IMR-90 (cell line): ENCODE results near the gene ST14. TPM values are rescaled to one million over a fixed set of nuclear protein-coding genes. Genes with fewer than 3 reads are reported as not detected.

Source experiments
- ATAC-seq: fragments of 200-7000 bp; cut with Tn5 transposase; 2 replicates; pipeline ENCODE4 v1.9.1; 2020; ENCODE audit warnings: low read depth, mild to moderate bottlenecking, moderate library complexity
- BruUV-seq: library from RNA; stranded (reverse); fragments of 400-500 nt; replicated peaks from 2 replicates; lab custom pipeline; 2021; lab: Mats Ljungman, UMichigan
- CTCF ChIA-PET: fragments of 300-600 bp; formaldehyde crosslinking; extraction: SDS; loops from one replicate; lab custom pipeline; 2021; ENCODE audit warnings: antibody characterized with exemption; lab: Yijun Ruan, JAX
- POLR2A ChIA-PET: fragments of 300-600 bp; sonication (Branson Sonifier 250); formaldehyde crosslinking; loops from one replicate; lab custom pipeline; 2022; ENCODE audit warnings: antibody characterized with exemption; ENCODE audit not compliant: unreplicated experiment; lab: Charles Lee
- DNase-seq: peaks from one replicate; pipeline ENCODE4 v3.0.0; 2013
- H2AFZ ChIP-seq: replicated peaks from 2 replicates; pipeline ENCODE3; 2013; ENCODE audit warnings: low read length, mild to moderate bottlenecking; ENCODE audit not compliant: poor library complexity
- H2AK5ac ChIP-seq: 2 replicates; pipeline ENCODE4 v1.6.1; 2013; ENCODE audit warnings: low read depth, low read length, inconsistent platforms
- H2AK9ac ChIP-seq: replicated peaks from 2 replicates; pipeline ENCODE3; 2013; ENCODE audit warnings: mild to moderate bottlenecking, low read depth, low read length, moderate library complexity; ENCODE audit not compliant: poor library complexity
- H2BK120ac ChIP-seq: 2 replicates; pipeline ENCODE4 v1.6.1; 2013; ENCODE audit warnings: low read depth, low read length, inconsistent platforms
- H2BK15ac ChIP-seq: 3 replicates; pipeline ENCODE4 v1.6.1; 2013; ENCODE audit warnings: low read depth, low read length, inconsistent platforms
- H2BK20ac ChIP-seq: 2 replicates; pipeline ENCODE4 v1.6.1; 2013; ENCODE audit warnings: low read depth, mild to moderate bottlenecking, inconsistent platforms, low read length, moderate library complexity
- H2BK5ac ChIP-seq: 2 replicates; pipeline ENCODE4 v1.6.1; 2013; ENCODE audit warnings: mild to moderate bottlenecking, low read depth, low read length, inconsistent platforms; ENCODE audit not compliant: poor library complexity, severe bottlenecking
- H3K14ac ChIP-seq: replicated peaks from 2 replicates; pipeline ENCODE4 v1.6.1; 2013; ENCODE audit warnings: low read depth, low read length, inconsistent platforms
- H3K18ac ChIP-seq: 2 replicates; pipeline ENCODE4 v1.6.1; 2013; ENCODE audit warnings: low read depth, low read length, control low read depth
- H3K23ac ChIP-seq: 2 replicates; pipeline ENCODE4 v1.6.1; 2013; ENCODE audit warnings: low read depth, low read length, inconsistent platforms
- H3K27ac ChIP-seq: 2 replicates; pipeline ENCODE4 v1.5.1; 2013; ENCODE audit warnings: mild to moderate bottlenecking, control low read depth, low read length; ENCODE audit not compliant: insufficient read depth
- H3K27me3 ChIP-seq: 2 replicates; pipeline ENCODE4 v1.6.1; 2013; ENCODE audit warnings: low read length; ENCODE audit not compliant: control insufficient read depth, insufficient read depth
- H3K36me3 ChIP-seq: 2 replicates; pipeline ENCODE4 v1.6.1; 2013; ENCODE audit warnings: low read length, mixed read lengths; ENCODE audit not compliant: control insufficient read depth, insufficient read depth
- H3K4ac ChIP-seq: 2 replicates; pipeline ENCODE4 v1.6.1; 2013; ENCODE audit warnings: low read depth, low read length, inconsistent platforms
- H3K4me1 ChIP-seq: 2 replicates; pipeline ENCODE4 v1.6.1; 2013; ENCODE audit warnings: low read length, mixed read lengths; ENCODE audit not compliant: control insufficient read depth, insufficient read depth
- H3K4me2 ChIP-seq: 2 replicates; pipeline ENCODE4 v1.6.1; 2013; ENCODE audit warnings: low read depth, mild to moderate bottlenecking, control low read depth, low read length, moderate library complexity
- H3K4me3 ChIP-seq: 2 replicates; pipeline ENCODE4 v1.5.1; 2013; ENCODE audit warnings: low read depth, mild to moderate bottlenecking, control low read depth, low read length, moderate library complexity; ENCODE audit not compliant: insufficient read depth
- H3K56ac ChIP-seq: 2 replicates; pipeline ENCODE4 v1.6.1; 2013; ENCODE audit warnings: low read length, inconsistent platforms; ENCODE audit not compliant: insufficient read depth; ENCODE audit errors: extremely low read depth
- H3K79me1 ChIP-seq, 2 experiments: 2 replicates each; pipeline ENCODE4 v1.6.1; 2013; ENCODE audit warnings: low read length in 2 of 2, inconsistent platforms in 1 of 2, low read depth in 1 of 2
- H3K9ac ChIP-seq: 2 replicates; pipeline ENCODE4 v1.6.1; 2013; ENCODE audit warnings: low read depth, low read length, control low read depth
- H3K9me1 ChIP-seq: 2 replicates; pipeline ENCODE4 v1.6.1; 2013; ENCODE audit warnings: low read length, inconsistent platforms; ENCODE audit not compliant: insufficient read depth
- H3K9me3 ChIP-seq: 2 replicates; pipeline ENCODE4 v1.6.1; 2013; ENCODE audit warnings: low read length; ENCODE audit not compliant: control insufficient read depth, insufficient read depth
- H4K20me1 ChIP-seq: 2 replicates; pipeline ENCODE4 v1.6.1; 2013; ENCODE audit warnings: low read length, inconsistent platforms; ENCODE audit not compliant: insufficient read depth
- H4K5ac ChIP-seq: 2 replicates; pipeline ENCODE4 v1.6.1; 2013; ENCODE audit warnings: mild to moderate bottlenecking, low read depth, low read length, control low read depth
- H4K8ac ChIP-seq, 2 experiments: 2 replicates each; pipeline ENCODE4 v1.6.1; 2013; ENCODE audit warnings: low read depth in 2 of 2, low read length in 2 of 2, control low read depth in 1 of 2, inconsistent platforms in 1 of 2
- H4K91ac ChIP-seq: 2 replicates; pipeline ENCODE4 v1.6.1; 2013; ENCODE audit warnings: low read depth, low read length, inconsistent platforms; ENCODE audit not compliant: insufficient read depth
- RFX5 ChIP-seq: IDR thresholded peaks from 2 replicates; pipeline ENCODE4 v1.8.0; 2012; ENCODE audit warnings: low read depth, mild to moderate bottlenecking, low read length, moderate library complexity
- WGBS, 2 experiments: methylation state at CpG; one replicate each; pipeline versions ENCODE4 v1.1.5 to v1.1.7; 2013; ENCODE audit warnings: missing lambda C conversion rate in 2 of 2; ENCODE audit not compliant: insufficient read length in 1 of 2; ENCODE audit errors: extremely low coverage in 2 of 2; 5-methylcytosine and 5-hydroxymethylcytosine counted together
- dilution Hi-C: fragments of 300-500 bp; cut with HindIII; formaldehyde crosslinking; loops from one replicate; pipeline ENCODE4 v1.14.3; 2018; ENCODE audit warnings: low sequenced_read_pairs; ENCODE audit not compliant: unreplicated experiment
- in situ Hi-C: fragments of 300-500 bp; cut with MboI; formaldehyde crosslinking; loops from 3 replicates; pipeline ENCODE4 v1.14.3; 2019; ENCODE audit warnings: low sequenced_read_pairs, inconsistent platforms, mixed read lengths
- intact Hi-C: fragments of 100-400 bp; cut with micrococcal nuclease; formaldehyde crosslinking; loops from 2 replicates; pipeline ENCODE4 v1.10.0; 2022
- polyA plus RNA-seq, 3 experiments: library from polyadenylated mRNA; depleted of rRNA; stranded (reverse); fragments of >200 nt; gene quantifications; 2 replicates each; pipeline ENCODE4 v1.2.3, GENCODE V29; 2012; ENCODE audit warnings: low replicate concordance in 1 of 3
- total RNA-seq: library from RNA; depleted of rRNA; stranded (reverse); fragments of >200 nt; gene quantifications from 2 replicates; pipeline ENCODE4 v1.2.3, GENCODE V29; 2012

Gene ST14
- total and polyA plus RNA-seq, 2 of the 4 experiments (the other 2 are of a cell fraction), result not detected

GRCh38 chr11:130211781-130212401 lies 52.3 kb downstream of the ST14 start:
- no peak overlapping the region for H3K18ac ChIP-seq
- H3K4ac ChIP-seq, result no peak overlapping the region
- H3K27me3 ChIP-seq, result peaks cover 48% of the 10 kb centered on the region
- H2AK9ac ChIP-seq, result no peak overlapping the region
- CTCF ChIA-PET, result interaction anchor here (1.1 to 1.3 kb wide), 2 partner anchors 172 to 651 kb away, joined by 3 to 6 read pairs; no protein-coding TSS in a partner anchor
- H2BK20ac ChIP-seq, result no peak overlapping the region
- no peak overlapping the region for H4K5ac ChIP-seq
- in situ Hi-C loops, result loop anchor here (5.0 to 25.0 kb wide), 3 partner anchors 175 to 653 kb away; partner anchors contain the start of gene ADAMTS8
- POLR2A ChIA-PET, result no interaction called here
- no peak overlapping the region for H3K56ac ChIP-seq
- no peak overlapping the region for H3K4me2 ChIP-seq
- no peak overlapping the region for H2BK15ac ChIP-seq
- H2BK120ac ChIP-seq, result no peak overlapping the region
- no peak overlapping the region for H3K14ac ChIP-seq
- H3K4me3 ChIP-seq, result no peak overlapping the region
- no peaks in the 10 kb centered on the region for H3K79me1 ChIP-seq
- dilution Hi-C loops, result no loop called here
- intact Hi-C loops, result loop anchor here (5.0 to 10.0 kb wide), 3 partner anchors 170 to 680 kb away; no protein-coding TSS in a partner anchor
- no peak overlapping the region for H2BK5ac ChIP-seq
- H2AK5ac ChIP-seq, result no peak overlapping the region
- no peaks in the 10 kb centered on the region for H4K20me1 ChIP-seq
- no peak overlapping the region for H3K9ac ChIP-seq
- no peaks in the 10 kb centered on the region for H3K9me1 ChIP-seq
- no peak overlapping the region for H4K8ac ChIP-seq
- H3K9me3 ChIP-seq, result no peaks in the 10 kb centered on the region
- ATAC-seq (no peak), DNase-seq (no peak)
- no TSS peak for BruUV-seq
- no peak overlapping the region for H3K27ac ChIP-seq
- WGBS, 2 experiments, result 73% methylated on average over 10 of the region's 19 CpGs; no CpG with 5 or more reads in 1 of the 2 experiments
- H3K4me1 ChIP-seq, result no peaks in the 10 kb centered on the region
- H4K91ac ChIP-seq, result no peak overlapping the region
- no peak for TF ChIP-seq RFX5
- H3K36me3 ChIP-seq, result no peaks in the 10 kb centered on the region
- H3K23ac ChIP-seq, result no peak overlapping the region
- no peak overlapping the region for H2AFZ ChIP-seq
